HepG2 (cell line): Measurements from ENCODE around the gene TBC1D22A. TPM values are rescaled to one million over a fixed set of nuclear protein-coding genes. Genes with fewer than 3 reads are reported as not detected.
A peak's percentile ranks its signal among the peaks of the same experiment; 100 is the strongest.

Experiments
- FOXA3 ChIP-seq: IDR thresholded peaks from 2 replicates; pipeline ENCODE4 v1.6.1; 2016; ENCODE audit warnings: missing genetic modification reagents, missing compliant biosample characterization
- KDM6A ChIP-seq: IDR thresholded peaks from 2 replicates; pipeline ENCODE4 v1.6.1; 2016; ENCODE audit warnings: low read depth
- MIER2 ChIP-seq: IDR thresholded peaks from 2 replicates; pipeline ENCODE4 v1.6.1; 2016; ENCODE audit warnings: missing biosample characterization, missing genetic modification reagents
- PHB2 ChIP-seq: fragments of 450-650 bp; IDR thresholded peaks from 2 replicates; pipeline ENCODE4 v1.6.1; 2018; ENCODE audit not compliant: partially characterized antibody
- PRMT3 ChIP-seq: sonication (generic); formaldehyde crosslinking; IDR thresholded peaks from 2 replicates; pipeline ENCODE4 v1.8.1; 2022; ENCODE audit warnings: low read depth, mild to moderate bottlenecking, moderate library complexity, missing genetic modification reagents, borderline replicate concordance
- ZBTB3 ChIP-seq: sonication (generic); formaldehyde crosslinking; IDR thresholded peaks from 2 replicates; pipeline ENCODE4 v1.4.0; 2020; ENCODE audit warnings: low read depth, mild to moderate bottlenecking, moderate library complexity, missing genetic modification reagents, borderline replicate concordance
- ZMYM3 ChIP-seq: sonication (generic); formaldehyde crosslinking; IDR thresholded peaks from 2 replicates; pipeline ENCODE4 v1.5.1; 2020; ENCODE audit warnings: mild to moderate bottlenecking, missing genetic modification reagents
- ZNF382 ChIP-seq: sonication (generic); formaldehyde crosslinking; IDR thresholded peaks from 2 replicates; pipeline ENCODE4 v1.5.0; 2020; ENCODE audit warnings: missing genetic modification reagents, mild to moderate bottlenecking, borderline replicate concordance
- ZNF569 ChIP-seq: sonication (generic); formaldehyde crosslinking; IDR thresholded peaks from 2 replicates; pipeline ENCODE4 v1.5.0; 2020; ENCODE audit warnings: mild to moderate bottlenecking, missing genetic modification reagents, moderate library complexity, borderline replicate concordance
- ZNF674 ChIP-seq: sonication (generic); formaldehyde crosslinking; IDR thresholded peaks from 2 replicates; pipeline ENCODE4 v1.5.0; 2020; ENCODE audit warnings: low read depth, mild to moderate bottlenecking, missing genetic modification reagents
- polyA plus RNA-seq, 8 experiments: library from polyadenylated mRNA; depleted of rRNA in 3 of 8; stranded (reverse) in 7 of 8; unstranded in 1 of 8; fragments of >200 nt; fragmentation: Illumina TruSeq in 4 of 8; extraction: Trizol in 4 of 8; gene quantifications; 2 replicates each; pipeline versions ENCODE4 v1.2.1 to v1.2.3, GENCODE V29; 2011 to 2016; ENCODE audit warnings: low read depth in 4 of 8, missing spikeins in 1 of 8, mixed read lengths in 1 of 8; ENCODE audit not compliant: insufficient read depth in 1 of 8
- total RNA-seq, 5 experiments: library from RNA; depleted of rRNA; stranded (reverse); fragments of >200 nt; fragmentation: Illumina TruSeq; extraction: Trizol; gene quantifications; 2 replicates each; pipeline ENCODE4 v1.2.3, GENCODE V29; 2016; ENCODE audit warnings: low read depth in 1 of 5
- TF ChIP-seq, protein P1 (sequence below): sonication (generic); formaldehyde crosslinking; IDR thresholded peaks from 2 replicates; pipeline ENCODE4 v1.4.0; 2020; ENCODE audit warnings: missing genetic modification reagents
- TF ChIP-seq, protein P2 (sequence below): sonication (generic); formaldehyde crosslinking; IDR thresholded peaks from 2 replicates; pipeline ENCODE4 v1.8.0; 2022; ENCODE audit warnings: missing genetic modification reagents, mild to moderate bottlenecking, borderline replicate concordance
- TF ChIP-seq, protein P3 (sequence below): sonication (generic); formaldehyde crosslinking; conservative IDR thresholded peaks from 2 replicates; pipeline ENCODE4 v1.4.0; 2020; ENCODE audit warnings: missing genetic modification reagents
- TF ChIP-seq, protein P4 (sequence below): sonication (generic); formaldehyde crosslinking; IDR thresholded peaks from 2 replicates; pipeline ENCODE4 v1.5.1; 2020; ENCODE audit warnings: mild to moderate bottlenecking, missing genetic modification reagents, moderate library complexity
- TF ChIP-seq, protein P5 (sequence below): sonication (generic); formaldehyde crosslinking; IDR thresholded peaks from 2 replicates; pipeline ENCODE4 v1.5.1; 2020; ENCODE audit warnings: missing genetic modification reagents, mild to moderate bottlenecking, borderline replicate concordance
- TF ChIP-seq, protein P6 (sequence below): sonication (generic); formaldehyde crosslinking; IDR thresholded peaks from 2 replicates; pipeline ENCODE4 v1.4.0; 2020; ENCODE audit warnings: mild to moderate bottlenecking, missing genetic modification reagents
- TF ChIP-seq, protein P7 (sequence below): sonication (generic); formaldehyde crosslinking; IDR thresholded peaks from 2 replicates; pipeline ENCODE4 v1.4.0; 2020; ENCODE audit warnings: missing genetic modification reagents

TBC1D22A gene
- total and polyA plus RNA-seq, 2 of the 13 experiments (the other 11 are each of a cell fraction or from before 2014, with no cell fraction given), result 17.3 to 18.0 TPM

DNA sequence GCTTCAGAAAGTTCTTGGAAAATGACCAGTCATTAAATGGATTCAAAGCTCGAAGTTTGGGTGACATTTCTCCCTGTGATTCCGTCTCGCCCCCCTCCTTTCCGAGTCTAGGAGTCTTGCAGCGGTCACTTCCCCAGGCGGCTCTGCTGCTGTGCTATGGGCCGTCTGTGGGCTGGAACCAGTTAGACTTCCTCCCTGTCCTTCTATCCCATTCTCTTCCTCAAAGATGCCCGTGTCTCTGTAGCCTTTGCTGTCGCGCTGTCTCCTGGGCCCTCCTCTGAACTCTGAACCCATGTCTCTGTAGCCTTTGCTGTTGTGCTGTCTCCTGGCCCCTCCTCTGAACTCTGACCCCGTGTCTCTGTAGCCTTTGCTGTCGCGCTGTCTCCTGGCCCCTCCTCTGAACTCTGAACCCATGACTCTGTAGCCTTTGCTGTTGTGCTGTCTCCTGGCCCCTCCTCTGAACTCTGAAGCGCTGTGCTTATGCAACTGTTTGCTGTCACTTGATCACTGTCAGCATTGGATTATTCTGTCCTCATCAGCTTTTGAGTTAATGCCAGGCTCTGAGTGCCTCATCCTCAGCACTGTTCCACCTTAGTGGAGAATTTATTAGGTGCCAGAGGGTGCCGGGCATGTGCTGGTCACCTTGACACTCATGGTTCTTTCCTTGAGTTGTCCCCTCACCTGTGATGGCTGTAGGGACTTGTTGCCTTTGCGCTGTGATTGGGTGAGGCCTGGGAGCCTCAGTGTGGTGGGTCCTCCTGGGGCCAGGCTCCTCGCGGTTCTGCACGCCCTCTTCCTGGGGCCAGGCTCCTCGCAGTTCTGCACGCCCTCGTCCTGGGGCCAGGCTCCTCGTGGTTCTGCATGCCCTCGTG, 173.3 kb downstream of the TBC1D22A start (continued):
- no peak for TF ChIP-seq PRMT3
- TF ChIP-seq, protein P1, sequence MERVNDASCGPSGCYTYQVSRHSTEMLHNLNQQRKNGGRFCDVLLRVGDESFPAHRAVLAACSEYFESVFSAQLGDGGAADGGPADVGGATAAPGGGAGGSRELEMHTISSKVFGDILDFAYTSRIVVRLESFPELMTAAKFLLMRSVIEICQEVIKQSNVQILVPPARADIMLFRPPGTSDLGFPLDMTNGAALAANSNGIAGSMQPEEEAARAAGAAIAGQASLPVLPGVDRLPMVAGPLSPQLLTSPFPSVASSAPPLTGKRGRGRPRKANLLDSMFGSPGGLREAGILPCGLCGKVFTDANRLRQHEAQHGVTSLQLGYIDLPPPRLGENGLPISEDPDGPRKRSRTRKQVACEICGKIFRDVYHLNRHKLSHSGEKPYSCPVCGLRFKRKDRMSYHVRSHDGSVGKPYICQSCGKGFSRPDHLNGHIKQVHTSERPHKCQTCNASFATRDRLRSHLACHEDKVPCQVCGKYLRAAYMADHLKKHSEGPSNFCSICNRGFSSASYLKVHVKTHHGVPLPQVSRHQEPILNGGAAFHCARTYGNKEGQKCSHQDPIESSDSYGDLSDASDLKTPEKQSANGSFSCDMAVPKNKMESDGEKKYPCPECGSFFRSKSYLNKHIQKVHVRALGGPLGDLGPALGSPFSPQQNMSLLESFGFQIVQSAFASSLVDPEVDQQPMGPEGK (CRISPR knock-in tag), result peak; percentile 66; the same call in 1 of the 2 replicates
- TF ChIP-seq, protein P2, sequence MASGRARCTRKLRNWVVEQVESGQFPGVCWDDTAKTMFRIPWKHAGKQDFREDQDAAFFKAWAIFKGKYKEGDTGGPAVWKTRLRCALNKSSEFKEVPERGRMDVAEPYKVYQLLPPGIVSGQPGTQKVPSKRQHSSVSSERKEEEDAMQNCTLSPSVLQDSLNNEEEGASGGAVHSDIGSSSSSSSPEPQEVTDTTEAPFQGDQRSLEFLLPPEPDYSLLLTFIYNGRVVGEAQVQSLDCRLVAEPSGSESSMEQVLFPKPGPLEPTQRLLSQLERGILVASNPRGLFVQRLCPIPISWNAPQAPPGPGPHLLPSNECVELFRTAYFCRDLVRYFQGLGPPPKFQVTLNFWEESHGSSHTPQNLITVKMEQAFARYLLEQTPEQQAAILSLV, result no peak
- no peak for TF ChIP-seq PHB2
- TF ChIP-seq ZNF569 (CRISPR knock-in tag), result peak; percentile 79; the same call in 1 of the 2 replicates
- TF ChIP-seq, protein P3, sequence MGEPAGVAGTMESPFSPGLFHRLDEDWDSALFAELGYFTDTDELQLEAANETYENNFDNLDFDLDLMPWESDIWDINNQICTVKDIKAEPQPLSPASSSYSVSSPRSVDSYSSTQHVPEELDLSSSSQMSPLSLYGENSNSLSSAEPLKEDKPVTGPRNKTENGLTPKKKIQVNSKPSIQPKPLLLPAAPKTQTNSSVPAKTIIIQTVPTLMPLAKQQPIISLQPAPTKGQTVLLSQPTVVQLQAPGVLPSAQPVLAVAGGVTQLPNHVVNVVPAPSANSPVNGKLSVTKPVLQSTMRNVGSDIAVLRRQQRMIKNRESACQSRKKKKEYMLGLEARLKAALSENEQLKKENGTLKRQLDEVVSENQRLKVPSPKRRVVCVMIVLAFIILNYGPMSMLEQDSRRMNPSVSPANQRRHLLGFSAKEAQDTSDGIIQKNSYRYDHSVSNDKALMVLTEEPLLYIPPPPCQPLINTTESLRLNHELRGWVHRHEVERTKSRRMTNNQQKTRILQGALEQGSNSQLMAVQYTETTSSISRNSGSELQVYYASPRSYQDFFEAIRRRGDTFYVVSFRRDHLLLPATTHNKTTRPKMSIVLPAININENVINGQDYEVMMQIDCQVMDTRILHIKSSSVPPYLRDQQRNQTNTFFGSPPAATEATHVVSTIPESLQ (CRISPR knock-in tag), result no peak
- peak; percentile 38; the same call in 1 of the 2 replicates for TF ChIP-seq MIER2 (CRISPR knock-in tag)
- TF ChIP-seq ZNF674 (CRISPR knock-in tag), result no peak
- TF ChIP-seq, protein P4, sequence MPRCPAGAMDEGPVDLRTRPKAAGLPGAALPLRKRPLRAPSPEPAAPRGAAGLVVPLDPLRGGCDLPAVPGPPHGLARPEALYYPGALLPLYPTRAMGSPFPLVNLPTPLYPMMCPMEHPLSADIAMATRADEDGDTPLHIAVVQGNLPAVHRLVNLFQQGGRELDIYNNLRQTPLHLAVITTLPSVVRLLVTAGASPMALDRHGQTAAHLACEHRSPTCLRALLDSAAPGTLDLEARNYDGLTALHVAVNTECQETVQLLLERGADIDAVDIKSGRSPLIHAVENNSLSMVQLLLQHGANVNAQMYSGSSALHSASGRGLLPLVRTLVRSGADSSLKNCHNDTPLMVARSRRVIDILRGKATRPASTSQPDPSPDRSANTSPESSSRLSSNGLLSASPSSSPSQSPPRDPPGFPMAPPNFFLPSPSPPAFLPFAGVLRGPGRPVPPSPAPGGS (CRISPR knock-in tag), result no peak; the same call in 1 of the 2 replicates
- TF ChIP-seq ZNF382 (CRISPR knock-in tag), result no peak; the same call in 1 of the 2 replicates
- TF ChIP-seq, protein P5, sequence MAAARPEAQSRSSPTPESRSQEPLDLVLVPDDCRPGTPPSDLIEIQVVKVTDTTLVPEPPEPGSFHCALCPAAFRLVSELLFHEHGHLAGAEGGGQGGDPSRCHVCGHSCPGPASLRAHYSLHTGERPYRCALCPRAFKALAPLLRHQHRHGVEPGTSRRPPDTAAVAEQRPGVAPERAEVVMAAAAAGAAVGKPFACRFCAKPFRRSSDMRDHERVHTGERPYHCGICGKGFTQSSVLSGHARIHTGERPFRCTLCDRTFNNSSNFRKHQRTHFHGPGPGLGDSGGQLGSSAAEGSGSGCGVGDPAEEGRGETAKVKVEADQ (CRISPR knock-in tag), result no peak
- TF ChIP-seq, protein P6, sequence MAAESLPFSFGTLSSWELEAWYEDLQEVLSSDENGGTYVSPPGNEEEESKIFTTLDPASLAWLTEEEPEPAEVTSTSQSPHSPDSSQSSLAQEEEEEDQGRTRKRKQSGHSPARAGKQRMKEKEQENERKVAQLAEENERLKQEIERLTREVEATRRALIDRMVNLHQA (CRISPR knock-in tag), result no peak
- TF ChIP-seq, protein P7, sequence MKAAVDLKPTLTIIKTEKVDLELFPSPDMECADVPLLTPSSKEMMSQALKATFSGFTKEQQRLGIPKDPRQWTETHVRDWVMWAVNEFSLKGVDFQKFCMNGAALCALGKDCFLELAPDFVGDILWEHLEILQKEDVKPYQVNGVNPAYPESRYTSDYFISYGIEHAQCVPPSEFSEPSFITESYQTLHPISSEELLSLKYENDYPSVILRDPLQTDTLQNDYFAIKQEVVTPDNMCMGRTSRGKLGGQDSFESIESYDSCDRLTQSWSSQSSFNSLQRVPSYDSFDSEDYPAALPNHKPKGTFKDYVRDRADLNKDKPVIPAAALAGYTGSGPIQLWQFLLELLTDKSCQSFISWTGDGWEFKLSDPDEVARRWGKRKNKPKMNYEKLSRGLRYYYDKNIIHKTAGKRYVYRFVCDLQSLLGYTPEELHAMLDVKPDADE (CRISPR knock-in tag), result 0 out of 2 replicates have a peak, but pooled peaks have one; percentile 34
- TF ChIP-seq ZMYM3 (CRISPR knock-in tag), result peak; percentile 9; the same call in 1 of the 2 replicates
- peak; percentile 89; the same call in 1 of the 2 replicates for TF ChIP-seq KDM6A (CRISPR knock-in tag)
- TF ChIP-seq FOXA3 (CRISPR knock-in tag), result peak; percentile 75
- TF ChIP-seq ZBTB3 (CRISPR knock-in tag), result no peak
